HepG2 (cell line): ENCODE data around the gene ABAT. TPM values are rescaled to one million over a fixed set of nuclear protein-coding genes. Genes with fewer than 3 reads are reported as not detected.

Experiments
- FOXM1 ChIP-seq: sonication (generic); formaldehyde crosslinking; IDR thresholded peaks from 2 replicates; pipeline ENCODE4 v1.5.0; 2020; ENCODE audit warnings: missing genetic modification reagents
- KLF15 ChIP-seq: sonication (generic); formaldehyde crosslinking; IDR thresholded peaks from 2 replicates; pipeline ENCODE4 v1.8.1; 2023; ENCODE audit warnings: borderline replicate concordance, mild to moderate bottlenecking, inconsistent platforms, missing genetic modification reagents, mixed read lengths
- NAIF1 ChIP-seq: sonication (generic); formaldehyde crosslinking; IDR thresholded peaks from 2 replicates; pipeline ENCODE4 v1.5.0; 2020; ENCODE audit warnings: mild to moderate bottlenecking, missing genetic modification reagents, borderline replicate concordance
- NCOA2 ChIP-seq: sonication (generic); formaldehyde crosslinking; IDR thresholded peaks from 2 replicates; pipeline ENCODE4 v1.8.0; 2022; ENCODE audit warnings: inconsistent platforms
- POLR2A ChIP-seq, 2 experiments: IDR thresholded peaks; 2 replicates each; pipeline ENCODE4 v1.6.1; 2011; ENCODE audit warnings: low read depth in 2 of 2, low read length in 2 of 2, mild to moderate bottlenecking in 1 of 2, moderate library complexity in 1 of 2; ENCODE audit not compliant: insufficient read depth in 1 of 2
- USF2 ChIP-seq, 2 experiments: sonication (generic) in 1 of 2; formaldehyde crosslinking in 1 of 2; IDR thresholded peaks; 2 replicates each; pipeline versions ENCODE4 v1.5.1 to v1.6.1; 2011 to 2020; ENCODE audit warnings: borderline replicate concordance in 1 of 2, low read depth in 1 of 2, low read length in 1 of 2, mild to moderate bottlenecking in 1 of 2, missing genetic modification reagents in 1 of 2, moderate library complexity in 1 of 2
- ZBTB34 ChIP-seq: sonication (generic); formaldehyde crosslinking; IDR thresholded peaks from 2 replicates; pipeline ENCODE4 v1.8.0; 2022; ENCODE audit warnings: mild to moderate bottlenecking, missing genetic modification reagents
- ZBTB46 ChIP-seq: sonication (generic); formaldehyde crosslinking; IDR thresholded peaks from 2 replicates; pipeline ENCODE4 v1.4.0; 2020; ENCODE audit warnings: mild to moderate bottlenecking, missing genetic modification reagents, borderline replicate concordance
- ZNF275 ChIP-seq: sonication (generic); formaldehyde crosslinking; IDR thresholded peaks from 2 replicates; pipeline ENCODE4 v1.8.0; 2022; ENCODE audit warnings: missing genetic modification reagents, mild to moderate bottlenecking, inconsistent platforms, borderline replicate concordance
- ZNF446 ChIP-seq: sonication (generic); formaldehyde crosslinking; IDR thresholded peaks from 2 replicates; pipeline ENCODE4 v1.5.0; 2020; ENCODE audit warnings: mild to moderate bottlenecking, missing genetic modification reagents
- ZNF513 ChIP-seq: sonication (generic); formaldehyde crosslinking; conservative IDR thresholded peaks from 2 replicates; pipeline ENCODE4 v1.5.0; 2020; ENCODE audit warnings: missing genetic modification reagents
- ZNF609 ChIP-seq: sonication (generic); formaldehyde crosslinking; IDR thresholded peaks from 2 replicates; pipeline ENCODE4 v1.4.0; 2020; ENCODE audit warnings: mild to moderate bottlenecking, missing genetic modification reagents, borderline replicate concordance
- polyA plus RNA-seq, 8 experiments: library from polyadenylated mRNA; depleted of rRNA in 3 of 8; stranded (reverse) in 7 of 8; unstranded in 1 of 8; fragments of >200 nt; fragmentation: Illumina TruSeq in 4 of 8; extraction: Trizol in 4 of 8; gene quantifications; 2 replicates each; pipeline versions ENCODE4 v1.2.1 to v1.2.3, GENCODE V29; 2011 to 2016; ENCODE audit warnings: low read depth in 4 of 8, missing spikeins in 1 of 8, mixed read lengths in 1 of 8; ENCODE audit not compliant: insufficient read depth in 1 of 8
- total RNA-seq, 5 experiments: library from RNA; depleted of rRNA; stranded (reverse); fragments of >200 nt; fragmentation: Illumina TruSeq; extraction: Trizol; gene quantifications; 2 replicates each; pipeline ENCODE4 v1.2.3, GENCODE V29; 2016; ENCODE audit warnings: low read depth in 1 of 5

ABAT gene
- total and polyA plus RNA-seq, 2 of the 13 experiments (the other 11 are each of a cell fraction or from before 2014, with no cell fraction given) = 47.6 to 97.3 TPM

GRCh38 chr16:8797364-8798173 is 123.2 kb downstream of the ABAT start, which contains the start of the genes PMM2 and TMEM186 (continued):
- TF ChIP-seq ZNF609 (CRISPR knock-in tag) (peak; percentile 85; the same call in 1 of the 2 replicates), NAIF1 (CRISPR knock-in tag) (peak; percentile 87), POLR2A (IDR thresholded peaks at IDR 0.05; ENCODE audit: insufficient read depth in 1 of 2, low read depth in 2 of 2, low read length in 2 of 2) (peak; percentile 93 to 97), KLF15 (CRISPR knock-in tag) (peak; percentile 98), ZNF513 (peak; percentile 83; the same call in 1 of the 2 replicates), ZNF275 (CRISPR knock-in tag) (peak; percentile 100), USF2 (IDR thresholded peaks at IDR 0.05; ENCODE audit: low read depth, low read length) (peak; percentile 26; the same call in 1 of the 2 replicates), USF2 (CRISPR knock-in tag; IDR thresholded peaks at IDR 0.05; ENCODE audit: borderline replicate concordance) (peak; percentile 76), ZBTB34 (CRISPR knock-in tag) (0 out of 2 replicates have a peak, but pooled peaks have one; percentile 64), ZNF446 (peak; percentile 95), ZBTB46 (CRISPR knock-in tag) (0 out of 2 replicates have a peak, but pooled peaks have one; percentile 57), FOXM1 (CRISPR knock-in tag) (peak; percentile 93; the same call in 1 of the 2 replicates), NCOA2 (CRISPR knock-in tag) (peak; percentile 76)
